GM12878 (cell line): ENCODE data around the gene IFNAR2. TPM values are rescaled to one million over a fixed set of nuclear protein-coding genes. Genes with fewer than 3 reads are reported as not detected.

ENCODE experiments used
- ATAC-seq: fragments of 200-7000 bp; cut with Tn5 transposase; 3 replicates; pipeline ENCODE4 v1.9.1; 2020; ENCODE audit warnings: mild to moderate bottlenecking, moderate library complexity
- BruUV-seq: library from RNA; stranded (reverse); fragments of 400-500 nt; replicated peaks from 2 replicates; lab custom pipeline; 2021; lab: Mats Ljungman, UMichigan
- CTCF ChIA-PET: fragments of 300-600 bp; sonication (Branson Sonifier 250); formaldehyde crosslinking; extraction: SDS; loops from one replicate; lab custom pipeline; 2021; ENCODE audit warnings: inconsistent platforms; lab: Yijun Ruan, JAX
- POLR2A ChIA-PET: fragments of 350-600 bp; formaldehyde crosslinking; extraction: SDS; loops from one replicate; lab custom pipeline; 2021; ENCODE audit warnings: inconsistent platforms; lab: Charles Lee
- RAD21 ChIA-PET: fragments of 300-600 bp; sonication (Branson Sonifier 250); formaldehyde crosslinking; loops from one replicate; lab custom pipeline; 2023; ENCODE audit warnings: antibody characterized with exemption; ENCODE audit not compliant: unreplicated experiment; lab: Charles Lee
- SMC1A ChIA-PET: fragments of 300-600 bp; sonication (Branson Sonifier 250); formaldehyde crosslinking; loops from one replicate; lab custom pipeline; 2023; ENCODE audit not compliant: unreplicated experiment, uncharacterized antibody; lab: Charles Lee
- DNase-seq: peaks from one replicate; pipeline ENCODE4 v3.0.0-alpha.2; 2011; ENCODE audit warnings: low read depth, low spot score
- FAIRE-seq: peaks from 3 replicates; lab custom pipeline; 2011; peaks lifted over from hg19 to GRCh38; lab: Jason Lieb, UNC
- H2AFZ ChIP-seq: 2 replicates; pipeline ENCODE4 v1.6.0; 2011; ENCODE audit warnings: low read depth, low read length, control low read depth; ENCODE audit not compliant: control insufficient read depth
- H3K27ac ChIP-seq: 2 replicates; pipeline ENCODE4 v1.5.1; 2011; ENCODE audit warnings: control low read depth; ENCODE audit not compliant: control insufficient read depth, insufficient read depth
- H3K27me3 ChIP-seq, 2 experiments: replicated peaks in 1 of 2; 2 replicates each; pipeline versions ENCODE4 v1.6.0 to v1.6.1; 2011; ENCODE audit warnings: low read length in 1 of 2; ENCODE audit not compliant: control insufficient read depth in 2 of 2, insufficient read depth in 2 of 2
- H3K36me3 ChIP-seq, 2 experiments: 2 replicates each; pipeline ENCODE4 v1.5.1; 2011; ENCODE audit warnings: low read length in 1 of 2; ENCODE audit not compliant: control insufficient read depth in 2 of 2, insufficient read depth in 2 of 2
- H3K4me1 ChIP-seq: 2 replicates; pipeline ENCODE4 v1.6.1; 2011; ENCODE audit warnings: mild to moderate bottlenecking, low read length, moderate library complexity, mixed read lengths; ENCODE audit not compliant: control insufficient read depth, insufficient read depth
- H3K4me2 ChIP-seq: 2 replicates; pipeline ENCODE4 v1.6.0; 2011; ENCODE audit warnings: control low read depth; ENCODE audit not compliant: control insufficient read depth, insufficient read depth
- H3K4me3 ChIP-seq: fragments of 200-600 bp; sonication (generic); 2 replicates; pipeline ENCODE4 v1.5.1; 2016
- H3K79me2 ChIP-seq: 2 replicates; pipeline ENCODE4 v1.6.0; 2011; ENCODE audit warnings: low read length; ENCODE audit not compliant: control insufficient read depth, insufficient read depth
- H3K9ac ChIP-seq: 2 replicates; pipeline ENCODE4 v1.8.0; 2011; ENCODE audit warnings: low read length, control low read depth, mixed read lengths; ENCODE audit not compliant: control insufficient read depth, insufficient read depth
- H3K9me3 ChIP-seq: replicated peaks from 3 replicates; pipeline ENCODE4 v1.5.1; 2011; ENCODE audit warnings: mild to moderate bottlenecking, low read length; ENCODE audit not compliant: control insufficient read depth, insufficient read depth
- H4K20me1 ChIP-seq: 2 replicates; pipeline ENCODE4 v1.6.0; 2011; ENCODE audit not compliant: control insufficient read depth, insufficient read depth
- CHD1 ChIP-seq: IDR thresholded peaks from 2 replicates; pipeline ENCODE4 v1.6.1; 2012; ENCODE audit warnings: low read depth, low read length, improper control_type of control experiment
- HDAC2 ChIP-seq: fragments of 200-600 bp; sonication (generic); IDR thresholded peaks from 2 replicates; pipeline ENCODE4 v1.6.1; 2017
- IKZF1 ChIP-seq: fragments of 450-650 bp; conservative IDR thresholded peaks from 2 replicates; pipeline ENCODE4 v1.6.1; 2017; ENCODE audit warnings: antibody characterized with exemption, mild to moderate bottlenecking
- MEF2B ChIP-seq: fragments of 450-650 bp; IDR thresholded peaks from 2 replicates; pipeline ENCODE4 v1.6.1; 2018; ENCODE audit warnings: mild to moderate bottlenecking, moderate library complexity; ENCODE audit not compliant: partially characterized antibody, poor library complexity, severe bottlenecking
- NR2F1 ChIP-seq: fragments of 450-650 bp; conservative IDR thresholded peaks from 2 replicates; pipeline ENCODE4 v1.6.1; 2017; ENCODE audit warnings: mild to moderate bottlenecking
- PAX5 ChIP-seq: IDR thresholded peaks from 2 replicates; pipeline ENCODE4 v1.6.1; 2011; ENCODE audit warnings: low read depth, low read length, borderline replicate concordance
- POLR2A ChIP-seq: IDR thresholded peaks from 2 replicates; pipeline ENCODE4 v1.6.1; 2011; ENCODE audit warnings: low read depth, mild to moderate bottlenecking, low read length
- POLR2AphosphoS5 ChIP-seq: IDR thresholded peaks from 2 replicates; pipeline ENCODE4 v1.6.1; 2011; ENCODE audit warnings: mild to moderate bottlenecking, low read length, inconsistent platforms
- POU2F2 ChIP-seq: IDR thresholded peaks from 3 replicates; pipeline ENCODE4 v1.6.1; 2011; ENCODE audit warnings: low read depth, mild to moderate bottlenecking, low read length, borderline replicate concordance
- RELA ChIP-seq: fragments of 450-650 bp; IDR thresholded peaks from 2 replicates; pipeline ENCODE4 v1.8.0; 2014; ENCODE audit warnings: borderline replicate concordance; ENCODE audit not compliant: partially characterized antibody
- WGBS: methylation state at CpG from one replicate; pipeline ENCODE4 v1.1.6; 2016; ENCODE audit warnings: low lambda C conversion rate; ENCODE audit not compliant: insufficient replicate concordance, insufficient coverage; ENCODE audit errors: missing lambda C conversion rate; 5-methylcytosine and 5-hydroxymethylcytosine counted together
- in situ Hi-C: fragments of 300-500 bp; cut with MboI; formaldehyde crosslinking; loops from 9 replicates; pipeline ENCODE4 v1.14.3; 2018; ENCODE audit warnings: mixed read lengths
- intact Hi-C: fragments of 100-400 bp; cut with micrococcal nuclease; formaldehyde crosslinking; loops from one replicate; pipeline ENCODE4 v1.14.2; 2022; ENCODE audit not compliant: unreplicated experiment
- polyA plus RNA-seq, 11 experiments: library from polyadenylated mRNA; depleted of rRNA in 4 of 11; unstranded in 6 of 11; stranded (reverse) in 5 of 11; fragments of >200 nt; fragmentation: Nextera tagmentation in 4 of 11; fragmentation: Illumina TruSeq in 1 of 11; extraction: Ambion mirVana in 4 of 11; extraction: Trizol in 1 of 11; gene quantifications; 1 replicate in 1 of 11; 2 replicates in 10 of 11; pipeline versions ENCODE4 v1.2.1 to v1.2.3, GENCODE V29; 2011 to 2016; ENCODE audit warnings: inconsistent platforms in 2 of 11, missing spikeins in 2 of 11, low read depth in 1 of 11
- total RNA-seq, 4 experiments: library from RNA; depleted of rRNA in 3 of 4; stranded (reverse); fragments of >200 nt in 3 of 4; fragmentation: Illumina TruSeq in 1 of 4; extraction: Trizol in 1 of 4; gene quantifications; 2 replicates each; pipeline versions ENCODE4 v1.2.1 to v1.2.3, GENCODE V29; 2013 to 2021

Gene IFNAR2
- total and polyA plus RNA-seq, 10 of the 15 experiments (the other 5 are each of a cell fraction or from before 2014, with no cell fraction given), result 8.5 to 99.7 (median 58.1) TPM

GRCh38 chr21:33268393-33268736 lies 38.6 kb downstream of the IFNAR2 start:
- Histone ChIP-seq H3K27ac (peak overlapping the region; percentile 96), H3K4me1 (peaks cover 24% of the 10 kb centered on the region), H2AFZ (no peak overlapping the region; the same call in 1 of the 2 replicates), H3K9ac (peak overlapping the region; percentile 48), H4K20me1 (no peaks in the 10 kb centered on the region), H3K4me2 (peak overlapping the region; percentile 93), H3K4me3 (peak overlapping the region; percentile 81), H3K36me3 (peaks cover 3 to 17% of the 10 kb centered on the region in 2 experiments), H3K27me3 (no peaks in the 10 kb centered on the region), H3K9me3 (no peaks in the 10 kb centered on the region), H3K79me2 (peaks cover 36% of the 10 kb centered on the region)
- TSS peak; percentile 67 for BruUV-seq
- ChIA-PET SMC1A (interaction anchor here (0.9 to 6.7 kb wide), 20 partner anchors 9 to 176 kb away, joined by 3 to 92 read pairs (median 5); partner anchors contain the start of gene IFNAR1), CTCF (interaction anchor here (0.6 to 4.0 kb wide), 11 partner anchors 12 to 93 kb away, joined by 3 to 23 read pairs (median 7); partner anchors contain the start of gene IFNAR1), RAD21 (interaction anchor here (1.0 to 4.3 kb wide), 14 partner anchors 30 to 177 kb away, joined by 3 to 51 read pairs (median 8); partner anchors contain the start of genes IFNAR1 and IFNAR2), POLR2A (interaction anchor here (1.0 to 4.4 kb wide), 9 partner anchors 18 to 64 kb away, joined by 3 to 38 read pairs (median 4); partner anchors contain the start of gene IFNAR1)
- no peak for TF ChIP-seq MEF2B
- no peak for TF ChIP-seq RELA
- no peak for TF ChIP-seq IKZF1
- TF ChIP-seq HDAC2, result no peak
- TF ChIP-seq POLR2AphosphoS5, result peak; percentile 10; the same call in 1 of the 2 replicates
- 0 out of 2 replicates have a peak, but pooled peaks have one; percentile 3 for TF ChIP-seq PAX5
- no peak for TF ChIP-seq NR2F1
- peak; percentile 37 for TF ChIP-seq POLR2A
- TF ChIP-seq POU2F2, result 0 out of 3 replicates have a peak, but pooled peaks have one; percentile 2
- TF ChIP-seq CHD1, result 0 out of 2 replicates have a peak, but pooled peaks have one; percentile 36
- 0% methylated on average over 7 of the region's 7 CpGs for WGBS
- intact Hi-C loops (loop anchor here (2.0 to 5.0 kb wide), 4 partner anchors 59 to 174 kb away; no protein-coding TSS in a partner anchor), in situ Hi-C loops (loop anchor here (25.0 kb wide), 1 partner anchor 1594 kb away; no protein-coding TSS in a partner anchor)
- FAIRE-seq (no peak), DNase-seq (no peak), ATAC-seq (peak; percentile 49)
